Keratinocyte (primary cell): ENCODE data around the gene CPED1.

Experiments
- CTCF ChIP-seq, 3 experiments: IDR thresholded peaks in 1 of 3; conservative IDR thresholded peaks in 1 of 3; optimal IDR thresholded peaks in 1 of 3; 2 replicates in 2 of 3; 3 replicates in 1 of 3; pipeline versions ENCODE3 to v1.5.1; 2011; ENCODE audit warnings: low read length in 3 of 3, mild to moderate bottlenecking in 3 of 3, moderate library complexity in 2 of 3, control low read depth in 1 of 3, inconsistent platforms in 1 of 3; ENCODE audit not compliant: insufficient read depth in 2 of 3; ENCODE audit errors: extremely low read depth in 1 of 3
- EZH2 ChIP-seq: IDR thresholded peaks from one replicate; pipeline ENCODE4 v1.6.1; 2012; ENCODE audit warnings: inconsistent platforms, mild to moderate bottlenecking, low read length, moderate library complexity

GRCh38 chr7:121172484-121172883, 184.0 kb downstream of the CPED1 start:
- no peak for TF ChIP-seq EZH2
- TF ChIP-seq CTCF (optimal IDR thresholded peaks at IDR 0.05 in 1 of 3, IDR thresholded peaks at IDR 0.05 in 1 of 3, conservative IDR thresholded peaks at IDR 0.05 in 1 of 3; ENCODE audit: extremely low read depth in 1 of 3, insufficient read depth in 2 of 3, low read length in 3 of 3): no peak
